Stimulated activated CD4-positive, alpha-beta T cell treated with anti-CD3 and anti-CD28 coated beads, Interleukin-2, amount 100 ng/mL, for 4 hours (primary cell): ENCODE results near the gene IL26.
A peak's percentile ranks its signal among the peaks of the same experiment; 100 is the strongest.
"Not testable (repeated sequence)": the region's sequence is repeated elsewhere in the genome, so short reads cannot be mapped to it uniquely, and the experiment has no call there.

Source experiments
- DNase-seq: peaks from one replicate; pipeline ENCODE4 v3.0.0-alpha.2; 2020; ENCODE audit warnings: low read depth

The IL26 gene

DNA sequence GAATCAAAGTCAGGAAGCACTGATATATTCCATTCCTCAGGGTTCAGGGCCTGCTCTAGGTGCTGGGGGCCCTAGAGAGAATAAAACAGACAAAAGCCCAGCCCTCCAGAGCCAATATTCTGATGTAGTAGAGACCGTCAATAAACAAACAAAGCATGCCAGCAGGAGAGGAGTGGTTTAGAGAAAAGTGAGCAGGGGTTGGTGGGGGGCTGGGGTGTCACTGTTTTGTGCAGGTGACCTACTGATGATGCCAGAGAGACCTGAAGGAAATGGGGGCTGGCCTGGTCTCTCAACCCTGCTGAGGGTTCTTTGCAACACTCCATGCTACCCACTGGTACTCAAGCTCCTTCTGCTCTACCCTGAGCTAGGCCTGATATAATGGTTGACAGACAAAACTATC, 26.5 kb downstream of the IL26 start:
- DNase-seq: no peak

DNA sequence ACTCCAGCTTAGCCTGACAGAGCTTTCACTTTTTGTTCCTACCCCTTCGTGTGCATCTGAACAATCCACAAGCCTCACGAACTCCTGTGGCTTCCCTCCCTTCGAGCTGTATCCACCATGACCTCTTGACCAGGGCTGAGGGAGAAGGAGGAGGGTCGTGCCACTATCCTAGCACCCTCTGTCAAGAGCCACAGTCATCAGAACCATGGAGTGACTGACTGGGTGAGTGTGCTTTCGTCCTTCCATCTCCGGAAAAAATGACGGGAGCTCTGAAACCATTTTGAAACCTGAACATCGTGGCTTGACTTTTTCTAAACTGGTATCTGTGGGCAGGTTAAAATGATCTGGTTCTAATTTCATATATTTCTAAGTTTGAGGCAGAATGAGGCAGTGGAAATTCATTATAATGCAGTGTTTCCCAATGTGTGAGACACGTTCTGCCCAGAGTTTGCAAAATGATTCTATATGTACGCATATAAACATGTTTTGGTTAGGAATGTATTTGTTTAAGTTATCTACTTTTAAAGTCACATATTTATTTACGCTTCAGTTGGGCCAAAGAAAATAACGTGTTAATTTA, 27.0 kb downstream of the IL26 start:
- no peak for DNase-seq

DNA sequence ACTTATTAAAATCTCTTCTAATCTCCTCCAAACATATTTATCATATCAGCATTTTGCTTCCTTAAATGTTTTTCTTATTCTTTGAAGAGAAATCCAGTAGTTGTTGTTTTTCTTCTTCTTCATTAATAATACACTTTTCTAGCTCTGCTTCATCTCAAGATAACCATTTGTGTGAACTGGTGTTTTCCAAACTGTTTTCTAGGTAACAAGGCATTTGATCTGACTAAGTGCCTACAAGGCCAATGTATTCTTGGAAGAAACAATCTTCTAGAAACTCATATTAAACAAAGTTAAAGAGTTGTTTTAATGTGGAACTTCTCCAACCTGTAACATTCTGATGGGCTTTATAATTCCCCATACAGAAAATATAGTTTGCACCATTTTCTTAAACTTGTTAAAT, 35.3 kb downstream of the IL26 start:
- no peak for DNase-seq

- DNase-seq: peak; percentile 33
Observed at GRCh38 chr12:68189821-68190242, 35.8 kb downstream of the IL26 start.

- DNase-seq: no peak
Observed at GRCh38 chr12:68185598-68185997, 40.0 kb downstream of the IL26 start.

- no peak for DNase-seq
Observed at GRCh38 chr12:68180792-68181744, 44.5 kb downstream of the IL26 start.

- no peak for DNase-seq
Observed at GRCh38 chr12:68178774-68179439, 46.7 kb downstream of the IL26 start.

DNA sequence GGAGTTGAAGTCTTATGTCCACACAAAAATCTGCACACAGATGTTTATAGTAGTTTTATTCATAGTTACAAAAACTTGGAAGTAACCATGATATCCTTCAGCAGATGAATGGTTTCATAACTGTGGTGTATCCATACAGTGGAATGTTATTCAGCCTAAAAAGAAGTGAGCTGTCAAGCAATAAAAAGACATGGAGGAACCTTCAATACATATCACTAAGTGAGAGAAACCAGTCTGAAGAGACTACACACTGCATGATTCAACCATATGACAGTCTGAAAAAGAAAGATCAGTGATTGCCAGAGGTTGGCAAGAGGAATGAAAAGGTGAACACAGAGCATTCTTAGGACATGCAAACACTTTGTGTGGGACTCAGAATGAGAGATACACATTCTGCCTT, 47.4 kb downstream of the IL26 start:
- DNase-seq: no peak

DNA sequence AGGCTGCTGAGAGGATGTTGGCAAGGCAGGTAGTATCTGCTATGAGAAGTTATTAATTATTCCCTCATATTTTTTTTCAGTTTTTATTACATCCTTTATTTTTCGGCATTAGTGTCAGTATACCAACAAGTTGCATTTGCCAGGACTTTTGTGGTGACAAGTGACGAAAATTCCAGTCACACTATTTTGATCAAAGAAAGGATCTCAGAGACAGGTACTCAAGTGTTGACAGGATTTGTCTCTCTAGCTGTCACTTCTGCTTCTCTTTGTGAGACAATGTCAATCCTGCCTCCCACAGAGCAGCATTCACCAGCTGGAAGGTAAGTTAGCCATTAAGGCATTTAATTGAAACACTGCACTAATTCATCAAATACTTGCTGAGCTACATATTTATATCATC, 48.0 kb downstream of the IL26 start:
- DNase-seq: no peak

- DNase-seq: no peak
Observed at GRCh38 chr12:68176257-68176656, 49.4 kb downstream of the IL26 start.

DNA sequence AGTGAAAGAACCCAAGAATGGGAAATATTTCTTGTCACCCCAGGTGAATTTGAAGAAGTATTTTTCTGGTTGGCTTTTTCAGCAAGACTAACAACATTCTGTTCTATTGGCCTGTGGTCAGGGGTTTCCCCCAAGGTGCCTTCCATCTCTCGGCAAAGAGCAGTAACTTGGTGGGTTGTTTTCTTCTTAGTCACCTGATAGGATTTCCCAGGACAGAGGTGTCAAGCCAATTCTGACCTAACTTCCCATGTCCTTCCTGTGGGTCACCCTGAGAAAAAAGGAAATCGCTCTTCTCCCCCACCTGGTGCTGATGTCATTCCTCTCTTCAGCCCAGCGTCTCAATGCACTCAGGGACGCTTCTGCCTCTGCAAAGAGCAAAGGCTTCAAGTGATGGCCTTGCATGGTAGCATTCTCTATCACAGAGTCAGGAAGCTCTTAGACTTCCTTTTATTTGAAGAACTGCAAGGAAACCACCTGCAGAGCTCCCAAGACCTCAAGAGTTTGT, 50.0 kb downstream of the IL26 start:
- peak; percentile 49 for DNase-seq

DNA sequence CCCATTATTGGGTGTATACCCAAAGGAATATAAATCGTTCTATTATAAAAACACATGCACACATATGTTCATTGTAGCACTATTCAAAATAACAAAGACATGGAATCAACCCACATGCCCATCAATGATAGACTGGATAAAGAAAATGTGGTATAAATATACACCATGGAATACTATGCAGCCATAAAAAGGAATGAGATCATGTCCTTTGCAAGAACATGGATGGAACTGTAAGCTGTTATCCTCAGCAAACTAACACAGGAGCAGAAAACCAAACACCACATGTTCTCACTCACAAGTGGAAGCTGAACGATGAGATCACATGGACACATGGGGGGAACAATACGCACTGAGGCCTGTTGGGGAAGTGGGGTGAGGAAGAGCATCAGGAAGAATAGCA, 50.8 kb downstream of the IL26 start:
- not testable (repeated sequence) for DNase-seq

GRCh38 chr12:68173792-68174191, 51.8 kb downstream of the IL26 start:
- no peak for DNase-seq

GRCh38 chr12:68170726-68171125, 54.9 kb downstream of the IL26 start:
- DNase-seq: no peak

DNA sequence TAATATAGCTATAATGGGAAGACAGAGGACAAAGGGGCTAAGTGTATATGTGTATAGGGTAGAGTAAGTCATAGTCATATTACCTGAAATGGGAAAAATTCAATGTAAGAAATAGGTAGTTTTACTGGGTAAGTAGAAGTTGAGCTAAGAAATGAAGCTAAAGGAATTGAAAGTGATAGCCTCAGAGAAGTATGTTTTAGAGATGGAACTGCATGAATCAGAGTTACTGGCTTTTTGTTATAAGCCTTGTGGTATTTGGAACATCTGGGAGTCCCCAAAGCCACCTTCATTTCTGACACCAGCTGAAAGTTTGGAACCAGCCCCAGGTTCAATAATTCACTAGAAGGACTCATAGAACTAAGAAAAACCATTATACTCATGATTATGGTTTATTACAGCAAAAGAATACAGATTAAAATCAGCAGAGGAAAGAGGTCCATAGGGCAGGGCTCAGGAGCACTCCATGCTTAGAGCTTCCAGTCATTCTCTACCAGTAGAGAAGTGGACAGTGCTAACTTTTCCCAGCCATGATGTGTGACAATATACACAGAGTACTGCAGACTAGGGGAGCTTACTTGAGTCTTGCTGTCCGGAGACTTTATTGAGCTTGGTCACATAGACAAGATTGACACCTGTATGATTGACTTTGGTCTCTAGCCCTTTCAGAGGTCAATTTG, 56.3 kb downstream of the IL26 start:
- no peak for DNase-seq

DNA sequence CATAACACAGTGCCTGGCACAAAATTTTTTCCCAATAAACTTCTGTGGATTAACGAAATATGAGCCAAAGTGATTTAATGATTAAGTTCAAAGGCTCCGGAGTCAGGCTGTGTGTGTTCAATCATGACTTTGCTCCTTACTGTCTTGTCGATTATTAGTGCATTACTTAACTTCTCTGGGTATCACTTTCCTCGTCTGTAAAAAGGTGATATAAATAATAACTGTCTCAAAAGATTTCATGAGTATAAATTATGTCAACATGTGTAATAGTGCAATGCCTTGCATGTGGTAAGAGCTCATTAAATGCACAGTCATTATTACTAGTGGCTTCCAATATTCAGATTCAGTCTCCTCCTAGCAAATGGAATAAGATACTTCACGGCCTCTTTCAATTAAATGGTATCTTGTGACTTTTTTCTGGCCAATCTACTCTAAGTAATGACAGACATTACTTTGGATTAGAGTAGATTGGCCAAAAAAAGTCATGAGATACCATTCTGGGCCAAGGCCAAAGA, 59.2 kb downstream of the IL26 start:
- no peak for DNase-seq

- DNase-seq: no peak
Observed at GRCh38 chr12:68163560-68164081, 62.0 kb downstream of the IL26 start.

GRCh38 chr12:68162374-68162773, 63.2 kb downstream of the IL26 start:
- DNase-seq: no peak

DNA sequence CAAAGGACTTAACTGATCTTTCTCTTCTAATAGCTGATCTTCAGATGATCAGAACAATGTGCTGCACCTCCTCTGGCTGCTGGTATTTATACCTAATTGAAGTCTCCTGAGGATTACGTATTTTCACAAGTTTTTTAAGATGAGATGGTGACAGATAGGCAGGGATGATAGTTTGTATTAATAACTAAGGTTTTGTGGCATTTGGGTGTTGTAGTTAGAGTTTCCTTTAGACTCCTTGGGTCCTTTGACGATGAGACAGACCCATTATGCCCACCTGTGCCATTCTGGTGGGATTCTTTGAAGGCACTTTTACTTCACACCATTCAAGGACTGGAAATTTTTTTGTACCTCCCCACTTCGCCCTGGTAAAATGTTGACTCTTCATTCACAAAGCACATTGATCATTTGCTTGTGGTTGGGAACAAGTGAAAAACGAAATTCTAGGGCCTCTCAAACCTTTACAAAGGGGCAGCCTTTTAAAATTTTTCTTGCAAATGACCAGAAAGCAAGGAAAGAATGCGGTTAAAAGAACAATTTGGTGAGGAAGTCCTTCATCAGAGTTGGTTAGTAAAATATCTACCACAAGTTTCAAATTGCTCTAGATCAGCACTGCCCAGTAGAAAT, 65.8 kb downstream of the IL26 start, which contains the start of gene IFNG:
IFNG (minus strand) TSS at position 60 of the 624 bp plus-strand sequence. CDS start 125 bp downstream, outside the sequence.
- DNase-seq: no peak

DNA sequence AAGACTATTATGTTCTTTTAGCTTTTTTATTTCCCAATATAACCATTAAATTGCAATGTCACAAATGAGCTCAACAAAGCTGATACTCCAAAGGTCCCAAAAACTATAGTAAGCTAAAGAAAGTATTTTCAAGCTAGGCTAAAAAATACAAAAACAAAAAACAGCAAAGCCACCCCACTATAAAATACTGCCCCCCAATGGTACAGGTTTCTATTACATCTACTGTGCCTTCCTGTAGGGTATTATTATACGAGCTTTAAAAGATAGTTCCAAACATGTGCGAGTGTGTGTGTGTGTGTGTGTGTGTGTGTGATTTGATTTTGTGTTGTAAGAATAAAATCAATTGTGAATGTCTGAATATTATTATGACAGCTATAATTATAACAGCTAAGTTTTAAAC, 67.2 kb downstream of the IL26 start:
- no peak for DNase-seq

- no peak for DNase-seq
Observed at GRCh38 chr12:68157380-68157779, 68.2 kb downstream of the IL26 start.
